ENCODE measurements around the gene PERM1.
"Not testable (repeated sequence)": the region's sequence is repeated elsewhere in the genome, so short reads cannot be mapped to it uniquely, and the experiment has no call there.

DNA sequence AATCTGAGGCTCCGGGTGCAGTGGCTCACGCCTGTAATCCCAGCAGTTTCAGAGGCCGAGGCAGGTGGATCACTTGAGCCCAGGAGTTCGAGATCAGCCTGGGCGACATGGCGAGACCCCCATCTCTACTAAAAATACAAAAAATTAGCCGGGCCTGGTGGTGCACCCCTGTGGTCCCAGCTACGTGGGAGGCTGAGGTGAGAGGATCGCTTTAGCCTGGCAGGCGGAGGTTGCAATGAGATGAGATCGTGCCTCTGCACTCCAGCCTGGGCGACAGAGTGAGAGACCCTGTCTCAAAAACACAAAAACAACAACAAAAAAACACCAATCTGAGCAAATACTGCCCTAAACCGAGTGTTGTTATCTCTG, 30.8 kb upstream of the PERM1 start:
- not testable (repeated sequence) for TF ChIP-seq POLR2A (IDR thresholded peaks at IDR 0.05; ENCODE audit: low read length); GATA1 (IDR thresholded peaks at IDR 0.05; ENCODE audit: low read depth, low read length)

Data from erythroblast (primary cell).